IMR-90 (cell line): ENCODE measurements around the gene ILF2.

Source experiments
- CEBPB ChIP-seq: IDR thresholded peaks from 2 replicates; pipeline ENCODE4 v1.6.1; 2012; ENCODE audit warnings: low read depth, low read length, improper control_type of control experiment
- MAFK ChIP-seq: IDR thresholded peaks from 2 replicates; pipeline ENCODE4 v1.6.1; 2012; ENCODE audit warnings: low read depth, low read length, improper control_type of control experiment
- MXI1 ChIP-seq: IDR thresholded peaks from 2 replicates; pipeline ENCODE4 v1.6.1; 2012; ENCODE audit warnings: low read depth, mild to moderate bottlenecking, low read length, moderate library complexity, borderline replicate concordance
- POLR2A ChIP-seq: IDR thresholded peaks from 2 replicates; pipeline ENCODE4 v1.6.1; 2012; ENCODE audit warnings: mild to moderate bottlenecking, low read depth, low read length
- RAD21 ChIP-seq: IDR thresholded peaks from 2 replicates; pipeline ENCODE4 v1.6.1; 2012; ENCODE audit warnings: low read length, improper control_type of control experiment
- RCOR1 ChIP-seq: IDR thresholded peaks from 2 replicates; pipeline ENCODE4 v1.6.1; 2012; ENCODE audit warnings: mild to moderate bottlenecking, low read length, improper control_type of control experiment; ENCODE audit not compliant: insufficient replicate concordance
- SMC3 ChIP-seq: fragments of 150-350 bp; IDR thresholded peaks from 2 replicates; pipeline ENCODE4 v1.6.1; 2016; ENCODE audit warnings: low read depth, mild to moderate bottlenecking, antibody characterized with exemption, low read length, moderate library complexity
- TF ChIP-seq, protein P1 (sequence below): conservative IDR thresholded peaks from 2 replicates; pipeline ENCODE4 v1.5.1; 2012; ENCODE audit warnings: mild to moderate bottlenecking, low read depth, low read length, improper control_type of control experiment

DNA sequence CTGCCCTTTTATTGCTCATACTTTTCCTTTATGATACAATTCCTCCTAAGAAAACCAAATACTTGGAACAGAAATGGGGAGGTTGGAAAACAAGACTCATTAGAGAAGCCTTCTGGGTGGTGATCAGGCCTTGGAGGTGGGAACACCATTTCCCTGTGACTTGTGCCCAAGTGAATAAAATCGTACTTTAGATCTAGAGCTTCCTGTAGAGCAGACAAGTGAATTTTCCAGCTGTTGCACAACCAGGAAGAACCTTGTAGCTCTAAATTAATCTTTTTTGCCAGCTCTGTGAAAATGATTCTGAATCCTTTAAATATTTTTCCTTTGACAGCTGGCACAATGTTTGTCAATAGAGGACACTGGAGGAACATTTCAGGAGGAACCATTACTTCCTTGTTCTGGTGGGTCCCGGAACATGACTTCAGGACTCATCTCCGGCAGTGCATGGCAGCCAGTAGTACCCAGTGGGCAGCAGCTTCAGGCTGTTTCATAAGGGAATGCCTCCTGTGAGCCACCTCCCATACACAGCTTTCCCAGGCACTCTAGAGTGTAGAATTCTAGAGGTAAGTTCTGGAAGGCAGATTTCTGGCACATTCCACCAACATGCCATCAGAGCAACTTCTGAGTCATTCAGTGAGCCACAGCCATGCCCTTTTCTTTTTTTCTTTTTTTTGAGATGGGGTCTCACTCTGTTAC lies 17.8 kb downstream of the ILF2 start:
- TF ChIP-seq, protein P1, sequence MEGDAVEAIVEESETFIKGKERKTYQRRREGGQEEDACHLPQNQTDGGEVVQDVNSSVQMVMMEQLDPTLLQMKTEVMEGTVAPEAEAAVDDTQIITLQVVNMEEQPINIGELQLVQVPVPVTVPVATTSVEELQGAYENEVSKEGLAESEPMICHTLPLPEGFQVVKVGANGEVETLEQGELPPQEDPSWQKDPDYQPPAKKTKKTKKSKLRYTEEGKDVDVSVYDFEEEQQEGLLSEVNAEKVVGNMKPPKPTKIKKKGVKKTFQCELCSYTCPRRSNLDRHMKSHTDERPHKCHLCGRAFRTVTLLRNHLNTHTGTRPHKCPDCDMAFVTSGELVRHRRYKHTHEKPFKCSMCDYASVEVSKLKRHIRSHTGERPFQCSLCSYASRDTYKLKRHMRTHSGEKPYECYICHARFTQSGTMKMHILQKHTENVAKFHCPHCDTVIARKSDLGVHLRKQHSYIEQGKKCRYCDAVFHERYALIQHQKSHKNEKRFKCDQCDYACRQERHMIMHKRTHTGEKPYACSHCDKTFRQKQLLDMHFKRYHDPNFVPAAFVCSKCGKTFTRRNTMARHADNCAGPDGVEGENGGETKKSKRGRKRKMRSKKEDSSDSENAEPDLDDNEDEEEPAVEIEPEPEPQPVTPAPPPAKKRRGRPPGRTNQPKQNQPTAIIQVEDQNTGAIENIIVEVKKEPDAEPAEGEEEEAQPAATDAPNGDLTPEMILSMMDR: no peak
- TF ChIP-seq POLR2A (no peak), MXI1 (no peak), RCOR1 (no peak), SMC3 (no peak), RAD21 (no peak), CEBPB (peak; percentile 51), MAFK (no peak)
